ENCODE results near the gene MAF.

Gene MAF

GRCh38 chr16:79564671-79565107, 35.8 kb downstream of the MAF start:
- Histone ChIP-seq H3K9me3 (ENCODE audit: control insufficient read depth, low read length) (no peaks in the 10 kb centered on the region), H3K36me3 (ENCODE audit: control insufficient read depth, insufficient read depth, low read length) (no peaks in the 10 kb centered on the region)
- WGBS, 2 experiments (ENCODE audit: insufficient coverage in 2 of 2) = 95 to 96% methylated on average over 4 to 6 of the region's 6 CpGs

GRCh38 chr16:79563921-79564320, 36.6 kb downstream of the MAF start:
- Histone ChIP-seq H3K27ac (ENCODE audit: low read depth, low read length, severe bottlenecking) (no peak overlapping the region), H3K36me3 (ENCODE audit: control insufficient read depth, insufficient read depth, low read length) (no peaks in the 10 kb centered on the region), H3K9me3 (ENCODE audit: control insufficient read depth, low read length) (no peaks in the 10 kb centered on the region), H3K4me3 (ENCODE audit: extremely low read depth, insufficient read depth, low read length, poor library complexity, severe bottlenecking) (no peak overlapping the region), H3K4me1 (ENCODE audit: control insufficient read depth, insufficient read depth, low read length, poor library complexity, severe bottlenecking) (no peaks in the 10 kb centered on the region)
- WGBS, 2 experiments (ENCODE audit: insufficient coverage in 2 of 2) = 0% methylated on average over 2 of the region's 4 CpGs; no CpG with 5 or more reads in 1 of the 2 experiments

More at GRCh38 chr16:79564671-79565107, 35.8 kb downstream of the MAF start:
- H3K27ac ChIP-seq (ENCODE audit: low read depth, low read length, severe bottlenecking) = no peak overlapping the region
- no peaks in the 10 kb centered on the region for H3K4me1 ChIP-seq (ENCODE audit: control insufficient read depth, insufficient read depth, low read length, poor library complexity, severe bottlenecking)
- no peak overlapping the region for H3K4me3 ChIP-seq (ENCODE audit: extremely low read depth, insufficient read depth, low read length, poor library complexity, severe bottlenecking)

GRCh38 chr16:79562166-79562823, 38.2 kb downstream of the MAF start:
- Histone ChIP-seq H3K4me3 (ENCODE audit: extremely low read depth, insufficient read depth, low read length, poor library complexity, severe bottlenecking) (no peak overlapping the region), H3K27ac (ENCODE audit: low read depth, low read length, severe bottlenecking) (no peak overlapping the region), H3K9me3 (ENCODE audit: control insufficient read depth, low read length) (no peaks in the 10 kb centered on the region), H3K36me3 (ENCODE audit: control insufficient read depth, insufficient read depth, low read length) (no peaks in the 10 kb centered on the region), H3K4me1 (ENCODE audit: control insufficient read depth, insufficient read depth, low read length, poor library complexity, severe bottlenecking) (no peaks in the 10 kb centered on the region)
- WGBS, 2 experiments (ENCODE audit: insufficient coverage in 2 of 2) = 71% methylated on average over 1 of the region's 5 CpGs; no CpG with 5 or more reads in 1 of the 2 experiments

DNA sequence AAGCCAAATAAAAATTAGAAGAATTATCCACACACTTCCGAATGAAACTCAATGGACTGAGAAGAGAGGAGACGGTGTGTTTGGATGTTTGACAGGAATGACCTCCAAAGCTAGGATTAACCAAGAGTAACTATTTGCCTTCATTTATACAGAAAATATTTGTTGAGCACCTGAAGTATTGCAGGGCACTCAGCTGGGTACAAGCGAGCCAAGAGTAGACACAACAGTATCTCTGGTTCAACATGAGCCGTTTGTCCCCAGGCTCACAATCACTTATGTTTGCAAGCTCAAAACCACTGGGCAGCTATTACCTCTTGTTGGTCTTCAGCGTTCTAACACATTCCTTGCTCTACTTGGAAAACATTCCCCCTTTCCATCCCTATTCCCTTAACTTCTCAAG, 38.8 kb downstream of the MAF start:
- Histone ChIP-seq H3K27ac (ENCODE audit: low read depth, low read length, severe bottlenecking) (no peak overlapping the region), H3K4me3 (ENCODE audit: extremely low read depth, insufficient read depth, low read length, poor library complexity, severe bottlenecking) (no peak overlapping the region), H3K9me3 (ENCODE audit: control insufficient read depth, low read length) (no peaks in the 10 kb centered on the region), H3K4me1 (ENCODE audit: control insufficient read depth, insufficient read depth, low read length, poor library complexity, severe bottlenecking) (no peaks in the 10 kb centered on the region), H3K36me3 (ENCODE audit: control insufficient read depth, insufficient read depth, low read length) (no peaks in the 10 kb centered on the region)
- 85 to 97% methylated on average over 3 of the region's 5 CpGs for WGBS, 2 experiments (ENCODE audit: insufficient coverage in 2 of 2)

GRCh38 chr16:79560923-79561322, 39.6 kb downstream of the MAF start:
- WGBS, 2 experiments (ENCODE audit: insufficient coverage in 2 of 2) = 94 to 100% methylated on average over 1 of the region's 1 CpG
- Histone ChIP-seq H3K27ac (ENCODE audit: low read depth, low read length, severe bottlenecking) (no peak overlapping the region), H3K9me3 (ENCODE audit: control insufficient read depth, low read length) (no peaks in the 10 kb centered on the region), H3K36me3 (ENCODE audit: control insufficient read depth, insufficient read depth, low read length) (no peaks in the 10 kb centered on the region), H3K4me3 (ENCODE audit: extremely low read depth, insufficient read depth, low read length, poor library complexity, severe bottlenecking) (no peak overlapping the region), H3K4me1 (ENCODE audit: control insufficient read depth, insufficient read depth, low read length, poor library complexity, severe bottlenecking) (no peaks in the 10 kb centered on the region)

- WGBS, 2 experiments (ENCODE audit: insufficient coverage in 2 of 2) = no CpG with 5 or more reads among the region's 2 CpGs
- Histone ChIP-seq H3K9me3 (ENCODE audit: control insufficient read depth, low read length) (no peaks in the 10 kb centered on the region), H3K4me1 (ENCODE audit: control insufficient read depth, insufficient read depth, low read length, poor library complexity, severe bottlenecking) (no peaks in the 10 kb centered on the region), H3K36me3 (ENCODE audit: control insufficient read depth, insufficient read depth, low read length) (no peaks in the 10 kb centered on the region), H3K27ac (ENCODE audit: low read depth, low read length, severe bottlenecking) (no peak overlapping the region), H3K4me3 (ENCODE audit: extremely low read depth, insufficient read depth, low read length, poor library complexity, severe bottlenecking) (no peak overlapping the region)
These were observed 40.2 kb downstream of the MAF start for GRCh38 chr16:79560318-79560717.

GRCh38 chr16:79559532-79559931, 41.0 kb downstream of the MAF start:
- Histone ChIP-seq H3K4me1 (ENCODE audit: control insufficient read depth, insufficient read depth, low read length, poor library complexity, severe bottlenecking) (no peaks in the 10 kb centered on the region), H3K36me3 (ENCODE audit: control insufficient read depth, insufficient read depth, low read length) (no peaks in the 10 kb centered on the region), H3K4me3 (ENCODE audit: extremely low read depth, insufficient read depth, low read length, poor library complexity, severe bottlenecking) (no peak overlapping the region), H3K9me3 (ENCODE audit: control insufficient read depth, low read length) (no peaks in the 10 kb centered on the region), H3K27ac (ENCODE audit: low read depth, low read length, severe bottlenecking) (no peak overlapping the region)
- WGBS, 2 experiments (ENCODE audit: insufficient coverage in 2 of 2) = no CpG with 5 or more reads among the region's 1 CpG

DNA sequence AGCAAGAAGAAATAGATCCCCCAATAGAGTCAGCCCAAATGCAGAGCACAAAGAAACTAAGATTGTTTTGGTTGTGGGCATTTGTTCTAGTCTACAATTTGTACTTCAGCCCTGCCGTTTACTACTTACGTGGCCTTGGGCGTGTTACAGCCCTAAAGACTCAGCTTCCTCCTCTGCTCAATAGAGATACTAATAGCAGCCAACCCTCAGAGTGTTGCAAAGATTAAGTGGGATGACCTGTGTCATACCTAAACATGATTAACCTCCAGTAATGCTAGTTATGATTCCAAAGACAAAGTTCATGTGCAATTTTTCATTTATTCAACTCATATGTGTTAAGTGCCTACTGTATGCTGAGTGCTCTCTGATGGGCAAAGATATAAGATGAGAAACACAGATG, 43.1 kb downstream of the MAF start:
- Histone ChIP-seq H3K36me3 (ENCODE audit: control insufficient read depth, insufficient read depth, low read length) (no peaks in the 10 kb centered on the region), H3K27ac (ENCODE audit: low read depth, low read length, severe bottlenecking) (no peak overlapping the region), H3K4me3 (ENCODE audit: extremely low read depth, insufficient read depth, low read length, poor library complexity, severe bottlenecking) (no peak overlapping the region), H3K9me3 (ENCODE audit: control insufficient read depth, low read length) (no peaks in the 10 kb centered on the region), H3K4me1 (ENCODE audit: control insufficient read depth, insufficient read depth, low read length, poor library complexity, severe bottlenecking) (no peaks in the 10 kb centered on the region)
- WGBS, 2 experiments (ENCODE audit: insufficient coverage in 2 of 2) = 83 to 85% methylated on average over 3 of the region's 3 CpGs

DNA sequence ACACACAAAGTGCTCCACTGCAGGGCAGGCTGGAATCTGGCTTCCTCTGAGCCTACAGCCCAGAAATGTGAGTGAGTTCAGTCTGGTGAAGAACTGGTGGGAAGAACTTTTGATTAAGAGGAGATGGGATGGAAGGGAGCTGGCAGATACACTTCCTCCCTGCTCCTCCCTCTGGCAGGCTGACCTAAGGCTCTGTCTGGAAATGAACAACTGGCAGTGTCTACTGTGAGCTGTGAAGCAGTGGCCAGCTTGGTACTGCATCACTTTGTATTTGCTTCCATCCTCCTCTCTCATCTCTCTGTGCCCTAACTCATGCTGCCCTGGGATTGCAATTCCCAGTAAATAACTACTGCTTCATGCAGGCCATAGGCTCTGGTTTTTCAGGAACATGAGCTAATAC, 45.6 kb downstream of the MAF start:
- no peaks in the 10 kb centered on the region for H3K4me1 ChIP-seq (ENCODE audit: control insufficient read depth, insufficient read depth, low read length, poor library complexity, severe bottlenecking)
- no peak overlapping the region for H3K27ac ChIP-seq (ENCODE audit: low read depth, low read length, severe bottlenecking)
- no peaks in the 10 kb centered on the region for H3K9me3 ChIP-seq (ENCODE audit: control insufficient read depth, low read length)
- H3K4me3 ChIP-seq (ENCODE audit: extremely low read depth, insufficient read depth, low read length, poor library complexity, severe bottlenecking) = no peak overlapping the region
- no peaks in the 10 kb centered on the region for H3K36me3 ChIP-seq (ENCODE audit: control insufficient read depth, insufficient read depth, low read length)

DNA sequence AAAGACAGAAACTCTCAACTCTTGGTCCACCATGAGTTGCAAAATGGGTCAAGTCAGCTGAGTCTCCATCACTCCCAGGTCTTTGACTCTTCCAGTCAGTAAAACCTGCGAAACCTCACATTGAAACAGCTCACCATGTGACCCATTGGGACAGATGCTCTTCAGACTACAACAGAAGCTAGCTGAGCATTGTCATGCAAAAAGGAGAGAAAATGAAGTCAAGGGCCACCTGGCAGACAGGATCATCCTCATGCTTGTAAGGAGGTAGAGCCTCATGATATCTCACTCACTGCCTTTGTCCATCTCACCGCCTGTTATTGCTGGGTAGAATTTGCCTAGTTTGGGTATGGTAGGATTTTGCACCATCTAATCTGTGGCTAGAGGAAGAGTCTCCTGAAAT, 50.2 kb downstream of the MAF start:
- WGBS, 2 experiments (ENCODE audit: insufficient coverage in 2 of 2) = 80 to 100% methylated on average over 1 to 2 of the region's 2 CpGs
- Histone ChIP-seq H3K4me1 (ENCODE audit: control insufficient read depth, insufficient read depth, low read length, poor library complexity, severe bottlenecking) (no peaks in the 10 kb centered on the region), H3K36me3 (ENCODE audit: control insufficient read depth, insufficient read depth, low read length) (no peaks in the 10 kb centered on the region)

DNA sequence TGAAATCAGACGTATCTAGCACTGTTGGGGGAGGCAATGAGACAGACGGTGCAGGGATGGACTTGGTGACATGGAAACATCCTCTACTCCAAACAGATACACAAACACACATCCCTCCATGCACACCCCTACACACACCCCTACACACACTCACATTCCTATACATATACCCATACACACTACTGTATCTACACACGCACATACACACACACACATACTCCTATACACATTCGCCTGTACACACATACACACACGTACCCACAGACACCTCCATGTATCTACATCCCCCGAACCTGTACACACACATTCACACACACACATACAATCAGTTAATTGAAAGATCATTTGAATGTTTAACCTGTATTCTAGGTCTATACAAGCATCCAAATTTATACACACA, 53.5 kb downstream of the MAF start:
- H3K4me1 ChIP-seq (ENCODE audit: control insufficient read depth, insufficient read depth, low read length, poor library complexity, severe bottlenecking) = no peaks in the 10 kb centered on the region
- no peak overlapping the region for H3K4me3 ChIP-seq (ENCODE audit: extremely low read depth, insufficient read depth, low read length, poor library complexity, severe bottlenecking)
- WGBS, 2 experiments (ENCODE audit: insufficient coverage in 2 of 2) = 79 to 100% methylated on average over 1 to 2 of the region's 6 CpGs
- no peaks in the 10 kb centered on the region for H3K36me3 ChIP-seq (ENCODE audit: control insufficient read depth, insufficient read depth, low read length)
- no peak overlapping the region for H3K27ac ChIP-seq (ENCODE audit: low read depth, low read length, severe bottlenecking)
- H3K9me3 ChIP-seq (ENCODE audit: control insufficient read depth, low read length) = no peaks in the 10 kb centered on the region

More for the DNA sequence above, 50.2 kb downstream of the MAF start:
- no peak overlapping the region for H3K27ac ChIP-seq (ENCODE audit: low read depth, low read length, severe bottlenecking)
- no peaks in the 10 kb centered on the region for H3K9me3 ChIP-seq (ENCODE audit: control insufficient read depth, low read length)
- H3K4me3 ChIP-seq (ENCODE audit: extremely low read depth, insufficient read depth, low read length, poor library complexity, severe bottlenecking) = no peak overlapping the region

Measured in mesodermal cell (in vitro differentiated cells).